Upper lobe of left lung (tissue), 6 donors: ENCODE results near the gene CEBPA. TPM values are rescaled to one million over a fixed set of nuclear protein-coding genes. Genes with fewer than 3 reads are reported as not detected.
"Not testable (repeated sequence)": the region's sequence is repeated elsewhere in the genome, so short reads cannot be mapped to it uniquely, and the experiment has no call there.

Experiments used
- ATAC-seq, 2 donors: fragments of 200-7000 bp; cut with Tn5 transposase; one replicate each; pipeline ENCODE4 v1.9.1; 2022; ENCODE audit warnings: mild to moderate bottlenecking in 2 of 2, moderate library complexity in 2 of 2; ENCODE audit not compliant: low FRiP score in 2 of 2
- DNase-seq, 2 donors: peaks; one replicate each; pipeline ENCODE4 v3.0.0-alpha.2; 2019 to 2020
- H3K27ac ChIP-seq, 4 donors: fragments of 200-600 bp; sonication (generic); one replicate each; pipeline ENCODE4 v1.5.1; 2016 to 2019
- H3K27me3 ChIP-seq, 4 donors: fragments of 200-600 bp; sonication (generic); one replicate each; pipeline ENCODE4 v1.5.1; 2017 to 2019
- H3K36me3 ChIP-seq, 4 donors: fragments of 200-600 bp; sonication (generic); one replicate each; pipeline ENCODE4 v1.5.1; 2016 to 2019
- H3K4me1 ChIP-seq, 4 donors: fragments of 200-600 bp; sonication (generic); one replicate each; pipeline ENCODE4 v1.5.1; 2018 to 2019
- H3K4me3 ChIP-seq, 4 donors: fragments of 200-600 bp; sonication (generic); one replicate each; pipeline ENCODE4 v1.5.1; 2017 to 2019; ENCODE audit warnings: mild to moderate bottlenecking in 2 of 4, moderate library complexity in 1 of 4
- H3K9me3 ChIP-seq, 4 donors: fragments of 200-600 bp; sonication (generic); one replicate each; pipeline ENCODE4 v1.5.1; 2018 to 2019
- CTCF ChIP-seq, 6 experiments: fragments of 450-650 bp in 4 of 6; fragments of 200-600 bp in 2 of 6; sonication (generic) in 2 of 6; IDR thresholded peaks; one replicate each; pipeline ENCODE4 v1.5.1; 2016 to 2019; ENCODE audit warnings: antibody characterized with exemption in 6 of 6
- EP300 ChIP-seq, 4 donors: sonication (generic); formaldehyde crosslinking; IDR thresholded peaks; one replicate each; pipeline ENCODE4 v1.5.1; 2017; ENCODE audit warnings: antibody characterized with exemption in 4 of 4, control low read depth in 2 of 4
- POLR2A ChIP-seq, 4 donors: fragments of 450-650 bp; IDR thresholded peaks; one replicate each; pipeline ENCODE4 v1.5.1; 2016 to 2017; ENCODE audit warnings: antibody characterized with exemption in 4 of 4, mild to moderate bottlenecking in 2 of 4
- POLR2AphosphoS5 ChIP-seq, 2 donors: sonication (generic); formaldehyde crosslinking; IDR thresholded peaks; one replicate each; pipeline ENCODE4 v1.5.1; 2017; ENCODE audit warnings: antibody characterized with exemption in 2 of 2
- WGBS, 2 donors: methylation state at CpG; one replicate each; pipeline ENCODE4 v1.1.5; 2017 to 2018; 5-methylcytosine and 5-hydroxymethylcytosine counted together
- total RNA-seq, 6 donors: library from RNA; depleted of rRNA in 4 of 6; stranded (reverse); fragments of >200 nt in 4 of 6; gene quantifications; one replicate each; pipeline versions ENCODE4 v1.1.0 to v1.2.1, GENCODE V29; 2016 to 2021
- donor health status: DM: no; HTN: no; CAD: no; lungs with moderate emphysema.
- donor health status: DM: no; HTN: yes; CAD: no; lungs with severe emphysema.

Gene CEBPA
- total RNA-seq, 6 donors from 2014 or later = 53.5 to 183 (median 109) TPM

- H3K9me3 ChIP-seq = no peaks in the 10 kb centered on the region
- DNase-seq (no peak), ATAC-seq (no peak)
- H3K27ac ChIP-seq = no peak overlapping the region
- H3K36me3 ChIP-seq = no peaks in the 10 kb centered on the region
- no peak overlapping the region for H3K4me3 ChIP-seq
- H3K27me3 ChIP-seq = no peaks in the 10 kb centered on the region
- no peaks in the 10 kb centered on the region for H3K4me1 ChIP-seq
- no peak for TF ChIP-seq POLR2AphosphoS5 (IDR thresholded peaks at IDR 0.05)
- TF ChIP-seq CTCF (IDR thresholded peaks at IDR 0.05) = no peak
- 95 to 98% methylated on average over 5 of the region's 5 CpGs for WGBS, 2 donors
Observed at GRCh38 chr19:33317517-33317916, 15.2 kb upstream of the CEBPA start.

GRCh38 chr19:33316541-33317264, 14.4 kb upstream of the CEBPA start:
- TF ChIP-seq POLR2A (IDR thresholded peaks at IDR 0.05) (no peak), CTCF (IDR thresholded peaks at IDR 0.05) (no peak), EP300 (IDR thresholded peaks at IDR 0.05) (no peak), POLR2AphosphoS5 (IDR thresholded peaks at IDR 0.05) (no peak)
- Histone ChIP-seq H3K9me3 (no peaks in the 10 kb centered on the region), H3K27ac (no peak overlapping the region), H3K4me1 (no peaks in the 10 kb centered on the region), H3K36me3 (no peaks in the 10 kb centered on the region), H3K4me3 (no peak overlapping the region), H3K27me3 (no peaks in the 10 kb centered on the region)
- DNase-seq (no peak), ATAC-seq (no peak)
- 76 to 78% methylated on average over 9 of the region's 9 CpGs for WGBS, 2 donors

- not testable (repeated sequence) for H3K4me3 ChIP-seq, H3K27me3 ChIP-seq, H3K27ac ChIP-seq, H3K9me3 ChIP-seq, DNase-seq, H3K36me3 ChIP-seq, ATAC-seq
- peaks cover 0 to 10% (median 3%) of the 10 kb centered on the region in 4 donors for H3K4me1 ChIP-seq
- 86 to 93% methylated on average over 4 of the region's 4 CpGs for WGBS, 2 donors
Observed at GRCh38 chr19:33312808-33313207, 10.5 kb upstream of the CEBPA start.

GRCh38 chr19:33312065-33312464, 9.7 kb upstream of the CEBPA start:
- 91% methylated on average over 6 of the region's 6 CpGs for WGBS, 2 donors
- Histone ChIP-seq H3K9me3 (no peaks in the 10 kb centered on the region), H3K27ac (peak overlapping the region in 2 of 4 donors; percentile 67 to 73), H3K4me1 (peaks cover 0 to 10% (median 5%) of the 10 kb centered on the region in 4 donors), H3K36me3 (no peaks in the 10 kb centered on the region), H3K4me3 (no peak overlapping the region), H3K27me3 (no peaks in the 10 kb centered on the region)
- no peak for TF ChIP-seq CTCF (IDR thresholded peaks at IDR 0.05)
- TF ChIP-seq EP300 (IDR thresholded peaks at IDR 0.05) = no peak
- TF ChIP-seq POLR2AphosphoS5 (IDR thresholded peaks at IDR 0.05) = no peak
- no peak for TF ChIP-seq POLR2A (IDR thresholded peaks at IDR 0.05)
- ATAC-seq = no peak
- no peak for DNase-seq

- DNase-seq = peak in 1 of 2 donors; percentile 70
- 86 to 91% methylated on average over 3 to 4 of the region's 4 CpGs for WGBS, 2 donors
- TF ChIP-seq EP300 (IDR thresholded peaks at IDR 0.05) (no peak), CTCF (IDR thresholded peaks at IDR 0.05) (peak in 4 of 6 experiments; percentile 50 to 60 (median 53)), POLR2A (IDR thresholded peaks at IDR 0.05) (no peak), POLR2AphosphoS5 (IDR thresholded peaks at IDR 0.05) (no peak)
- peak overlapping the region in 3 of 4 donors; percentile 51 to 73 (median 67) for H3K27ac ChIP-seq
- H3K4me3 ChIP-seq = no peak overlapping the region
- H3K9me3 ChIP-seq = no peaks in the 10 kb centered on the region
- H3K4me1 ChIP-seq = peaks cover 0 to 12% (median 8%) of the 10 kb centered on the region in 4 donors
- H3K36me3 ChIP-seq = no peaks in the 10 kb centered on the region
- no peaks in the 10 kb centered on the region for H3K27me3 ChIP-seq
- ATAC-seq = peak; percentile 58 to 84
Observed at GRCh38 chr19:33311326-33311682, 9.0 kb upstream of the CEBPA start.
